ENCODE results near the gene FLYWCH1. TPM values are rescaled to one million over a fixed set of nuclear protein-coding genes. Genes with fewer than 3 reads are reported as not detected.

The FLYWCH1 gene, protein sequence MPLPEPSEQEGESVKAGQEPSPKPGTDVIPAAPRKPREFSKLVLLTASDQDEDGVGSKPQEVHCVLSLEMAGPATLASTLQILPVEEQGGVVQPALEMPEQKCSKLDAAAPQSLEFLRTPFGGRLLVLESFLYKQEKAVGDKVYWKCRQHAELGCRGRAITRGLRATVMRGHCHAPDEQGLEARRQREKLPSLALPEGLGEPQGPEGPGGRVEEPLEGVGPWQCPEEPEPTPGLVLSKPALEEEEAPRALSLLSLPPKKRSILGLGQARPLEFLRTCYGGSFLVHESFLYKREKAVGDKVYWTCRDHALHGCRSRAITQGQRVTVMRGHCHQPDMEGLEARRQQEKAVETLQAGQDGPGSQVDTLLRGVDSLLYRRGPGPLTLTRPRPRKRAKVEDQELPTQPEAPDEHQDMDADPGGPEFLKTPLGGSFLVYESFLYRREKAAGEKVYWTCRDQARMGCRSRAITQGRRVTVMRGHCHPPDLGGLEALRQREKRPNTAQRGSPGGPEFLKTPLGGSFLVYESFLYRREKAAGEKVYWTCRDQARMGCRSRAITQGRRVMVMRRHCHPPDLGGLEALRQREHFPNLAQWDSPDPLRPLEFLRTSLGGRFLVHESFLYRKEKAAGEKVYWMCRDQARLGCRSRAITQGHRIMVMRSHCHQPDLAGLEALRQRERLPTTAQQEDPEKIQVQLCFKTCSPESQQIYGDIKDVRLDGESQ
- total RNA-seq (2022), result 23.3 and 27.9 TPM in 2 replicates
- Bru-seq, nascent RNA, result percentile 44 among the genes with signal in this experiment
- BruChase-seq, experiment 1, labeled RNA remaining after a 2-hour chase, result percentile 49 among the genes with signal in this experiment
- percentile 51 among the genes with signal in this experiment for BruChase-seq, experiment 2, labeled RNA remaining after a 6-hour chase
- long read RNA-seq, full-length matches to known transcripts, result 14 of 20 reads
- long read RNA-seq, partial matches to known transcripts, result 5 of 20 reads
- long read RNA-seq, other reads (novel, unspliced or antisense), result 1 of 20 reads

DNA sequence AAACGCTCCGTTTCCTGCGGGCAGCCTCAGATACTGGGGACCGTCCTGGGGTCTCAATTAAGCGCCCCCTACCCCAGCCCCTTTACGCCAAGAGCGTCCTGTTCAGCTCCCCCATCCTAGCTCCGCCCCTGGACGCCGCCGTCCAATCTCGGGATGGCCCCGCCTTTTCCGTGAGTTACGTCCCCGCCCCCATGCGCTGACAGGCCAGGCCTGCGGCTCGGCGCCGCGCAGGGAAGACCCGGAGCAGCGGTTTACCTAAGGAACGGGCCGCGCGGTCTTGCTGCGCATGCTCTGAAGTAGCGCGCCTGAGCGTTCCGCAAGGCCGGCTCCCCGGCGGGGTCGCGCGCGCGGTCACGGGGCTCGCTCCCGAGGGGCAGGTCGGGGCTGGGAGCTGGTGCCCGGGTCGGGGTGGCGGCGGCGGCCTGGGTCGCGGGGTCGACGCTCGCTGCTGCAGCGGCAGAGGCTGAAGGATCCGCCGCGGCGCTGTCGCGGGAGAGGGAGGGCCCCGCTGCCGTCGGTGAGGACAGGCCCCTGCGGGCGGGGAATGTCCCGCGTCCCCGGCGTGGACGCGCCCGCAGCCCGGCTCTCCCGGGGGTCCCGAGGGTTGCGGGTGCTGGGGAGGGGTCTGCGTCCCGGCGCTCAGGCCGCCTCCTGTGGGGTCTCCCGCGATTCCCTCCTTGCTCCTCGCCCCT, at the start of gene FLYWCH1:
Gene FLYWCH1 (plus strand): TSS at position 294 of the 692 bp plus-strand sequence. CDS start 17,755 bp downstream, outside the sequence.
- Mint-ChIP-seq H3K4me3 (ENCODE audit: unreplicated experiment) (peak within 1 kb of the TSS; percentile 90), H3K27me3 (ENCODE audit: insufficient read depth, unreplicated experiment) (no peaks in the 10 kb centered on the region), H3K9me3 (ENCODE audit: unreplicated experiment) (no peaks in the 10 kb centered on the region), H3K36me3 (ENCODE audit: insufficient read depth, unreplicated experiment) (peaks cover 10% of the 10 kb centered on the region), H3K4me1 (ENCODE audit: low read depth, unreplicated experiment) (peaks cover 7% of the 10 kb centered on the region), H3K27ac (ENCODE audit: unreplicated experiment) (peak within 1 kb of the TSS; percentile 63)
- BruUV-seq (replicated peaks), result no TSS peak
- Histone ChIP-seq H3K36me3 (ENCODE audit: control insufficient read depth, insufficient read depth, low read length) (no peaks in the 10 kb centered on the region), H3K4me1 (peaks cover 6% of the 10 kb centered on the region; the same call in 1 of the 2 replicates), H3K4me3 (ENCODE audit: low read depth, low read length) (peak within 1 kb of the TSS; percentile 67), H3K27me3 (replicated peaks; ENCODE audit: control insufficient read depth, insufficient read depth, low read length) (no peaks in the 10 kb centered on the region), H3K9me3 (no peaks in the 10 kb centered on the region)
- ChIA-PET CTCF (interaction anchor here (0.7 to 1.8 kb wide), 6 partner anchors 11 to 238 kb away, joined by 3 to 15 read pairs (median 4); partner anchors contain the start of gene FLYWCH2), POLR2A (interaction anchor here (0.5 to 1.7 kb wide), 6 partner anchors 13 to 229 kb away, joined by 3 to 10 read pairs (median 6); partner anchors contain the start of genes FLYWCH2 and KCTD5)
- no peak for TF ChIP-seq CTCF (IDR thresholded peaks at IDR 0.05; ENCODE audit: insufficient read depth in 1 of 2, low read depth in 1 of 2, low read length in 1 of 2, severe bottlenecking in 1 of 2, unreplicated experiment in 1 of 2)
- peak; percentile 97 to 98 for DNase-seq
- intact Hi-C loops (cut with micrococcal nuclease; ENCODE audit: unreplicated experiment), result no loop called here

DNA sequence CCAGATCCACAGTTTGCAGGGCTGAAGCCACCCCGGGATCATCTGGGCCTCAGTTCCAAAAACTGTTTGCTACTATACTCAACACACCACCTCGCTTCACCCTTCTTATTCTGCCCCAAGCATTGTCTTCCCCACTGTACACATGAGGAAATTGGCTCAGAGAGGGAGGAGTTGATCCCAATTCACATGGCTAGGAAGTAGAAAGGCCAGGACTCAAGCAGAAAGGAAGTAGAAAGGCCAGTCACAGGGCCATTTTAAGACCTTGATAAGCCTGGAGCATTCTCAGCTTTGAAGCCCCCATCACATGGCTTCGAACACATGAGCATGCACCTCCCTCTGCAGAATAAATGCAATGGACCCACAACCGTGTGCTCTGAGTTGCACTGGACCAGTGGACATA, 46.1 kb upstream of the FLYWCH1 start:
- intact Hi-C loops (cut with micrococcal nuclease; ENCODE audit: unreplicated experiment), result no loop called here
- H3K27ac Mint-ChIP-seq (ENCODE audit: unreplicated experiment), result no peak overlapping the region
- H3K9me3 Mint-ChIP-seq (ENCODE audit: unreplicated experiment), result no peaks in the 10 kb centered on the region
- no peak for DNase-seq
- ChIA-PET CTCF (no interaction called here), POLR2A (no interaction called here)
- Histone ChIP-seq H3K27me3 (replicated peaks; ENCODE audit: control insufficient read depth, insufficient read depth, low read length) (no peaks in the 10 kb centered on the region), H3K36me3 (ENCODE audit: control insufficient read depth, insufficient read depth, low read length) (no peaks in the 10 kb centered on the region), H3K4me3 (ENCODE audit: low read depth, low read length) (no peak overlapping the region), H3K9me3 (peaks cover 8% of the 10 kb centered on the region), H3K4me1 (no peaks in the 10 kb centered on the region)
- BruUV-seq (replicated peaks), result no TSS peak
- H3K36me3 Mint-ChIP-seq (ENCODE audit: insufficient read depth, unreplicated experiment), result no peaks in the 10 kb centered on the region
- H3K27me3 Mint-ChIP-seq (ENCODE audit: insufficient read depth, unreplicated experiment), result peaks cover 3% of the 10 kb centered on the region
- H3K4me1 Mint-ChIP-seq (ENCODE audit: low read depth, unreplicated experiment), result no peaks in the 10 kb centered on the region
- no peak for TF ChIP-seq CTCF (IDR thresholded peaks at IDR 0.05; ENCODE audit: insufficient read depth in 1 of 2, low read depth in 1 of 2, low read length in 1 of 2, severe bottlenecking in 1 of 2, unreplicated experiment in 1 of 2)
- no peak overlapping the region for H3K4me3 Mint-ChIP-seq (ENCODE audit: unreplicated experiment)

All from Caco-2 (cell line).